Measurements from ENCODE around the gene GRIP1. TPM values are rescaled to one million over a fixed set of nuclear protein-coding genes. Genes with fewer than 3 reads are reported as not detected.

The GRIP1 gene
- total RNA-seq, 3 donors from 2014 or later (not counting 1 experiment from before 2014, with no cell fraction given), result 1.3 to 3.6 (median 1.7) TPM

DNA sequence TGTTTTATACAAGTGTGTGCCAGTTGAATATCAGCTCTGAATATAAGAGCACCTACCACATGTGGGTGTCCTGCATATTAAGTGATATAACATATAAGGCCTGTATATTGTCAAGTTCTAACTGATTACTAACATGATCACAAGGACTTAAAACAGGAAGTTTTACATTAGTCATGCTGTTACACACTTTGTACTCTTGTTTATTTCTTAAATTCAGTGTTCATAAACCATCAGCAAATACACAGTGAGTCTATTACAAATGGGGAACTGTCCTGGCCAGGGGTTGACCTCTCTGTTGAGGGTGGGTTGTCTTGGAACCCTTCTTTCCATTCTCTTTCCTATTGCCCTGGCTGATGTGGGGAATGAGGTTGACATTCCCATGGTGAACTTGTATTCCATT lies 357.4 kb downstream of the GRIP1 start:
- DNase-seq (no peak), ATAC-seq (peak in 1 of 3 donors; percentile 29)
- H3K27ac ChIP-seq (ENCODE audit: low read length), result no peak overlapping the region
- H3K4me1 Mint-ChIP-seq, result peaks cover 12 to 24% of the 10 kb centered on the region in 2 donors
- H3K4me3 Mint-ChIP-seq, result no peak overlapping the region
- no peaks in the 10 kb centered on the region for H3K9me3 ChIP-seq (ENCODE audit: control insufficient read depth, insufficient read depth, low read length)
- H3K27me3 ChIP-seq (ENCODE audit: control insufficient read depth, insufficient read depth, low read length), result no peaks in the 10 kb centered on the region
- H3K27ac Mint-ChIP-seq, result peak overlapping the region in 1 of 2 donors; percentile 9
- H3K9me3 Mint-ChIP-seq, result no peaks in the 10 kb centered on the region
- H3K4me1 ChIP-seq (ENCODE audit: control insufficient read depth, insufficient read depth, low read length), result no peaks in the 10 kb centered on the region
- intact Hi-C loops (cut with micrococcal nuclease), result no loop called here
- no peaks in the 10 kb centered on the region for H3K27me3 Mint-ChIP-seq (ENCODE audit: low read depth in 2 of 2)
- H3K36me3 ChIP-seq (ENCODE audit: control insufficient read depth, insufficient read depth, low read length), result peaks cover 60% of the 10 kb centered on the region
- H3K4me3 ChIP-seq (ENCODE audit: low read length), result no peak overlapping the region
- H3K36me3 Mint-ChIP-seq, result peaks cover 23% of the 10 kb centered on the region
- TF ChIP-seq, protein P1, sequence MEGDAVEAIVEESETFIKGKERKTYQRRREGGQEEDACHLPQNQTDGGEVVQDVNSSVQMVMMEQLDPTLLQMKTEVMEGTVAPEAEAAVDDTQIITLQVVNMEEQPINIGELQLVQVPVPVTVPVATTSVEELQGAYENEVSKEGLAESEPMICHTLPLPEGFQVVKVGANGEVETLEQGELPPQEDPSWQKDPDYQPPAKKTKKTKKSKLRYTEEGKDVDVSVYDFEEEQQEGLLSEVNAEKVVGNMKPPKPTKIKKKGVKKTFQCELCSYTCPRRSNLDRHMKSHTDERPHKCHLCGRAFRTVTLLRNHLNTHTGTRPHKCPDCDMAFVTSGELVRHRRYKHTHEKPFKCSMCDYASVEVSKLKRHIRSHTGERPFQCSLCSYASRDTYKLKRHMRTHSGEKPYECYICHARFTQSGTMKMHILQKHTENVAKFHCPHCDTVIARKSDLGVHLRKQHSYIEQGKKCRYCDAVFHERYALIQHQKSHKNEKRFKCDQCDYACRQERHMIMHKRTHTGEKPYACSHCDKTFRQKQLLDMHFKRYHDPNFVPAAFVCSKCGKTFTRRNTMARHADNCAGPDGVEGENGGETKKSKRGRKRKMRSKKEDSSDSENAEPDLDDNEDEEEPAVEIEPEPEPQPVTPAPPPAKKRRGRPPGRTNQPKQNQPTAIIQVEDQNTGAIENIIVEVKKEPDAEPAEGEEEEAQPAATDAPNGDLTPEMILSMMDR (IDR thresholded peaks at IDR 0.05), result no peak

DNA sequence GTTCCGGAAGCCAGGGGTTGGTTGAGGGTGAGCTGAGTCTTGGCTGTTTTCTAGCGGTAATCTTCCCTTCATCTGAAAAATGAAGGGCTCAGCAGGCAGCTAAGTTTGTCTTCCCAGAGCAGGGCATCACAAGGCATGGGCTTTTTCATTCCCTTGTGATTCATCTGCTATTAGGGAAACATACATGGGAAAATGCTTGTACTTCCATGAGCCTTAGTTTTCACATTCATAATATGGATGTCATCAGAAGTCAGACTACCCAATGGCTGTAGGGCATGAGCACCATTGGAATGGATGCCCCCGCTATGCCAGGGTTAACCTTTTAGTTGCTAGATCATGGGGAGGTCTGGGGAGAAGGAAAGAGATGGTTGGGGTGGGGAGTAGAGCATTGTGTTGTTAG lies 357.9 kb downstream of the GRIP1 start:
- Mint-ChIP-seq H3K27ac (peak overlapping the region in 1 of 2 donors; percentile 9), H3K4me1 (peaks cover 12 to 24% of the 10 kb centered on the region in 2 donors), H3K27me3 (ENCODE audit: low read depth in 2 of 2) (no peaks in the 10 kb centered on the region), H3K36me3 (peaks cover 22% of the 10 kb centered on the region), H3K4me3 (no peak overlapping the region), H3K9me3 (no peaks in the 10 kb centered on the region)
- DNase-seq (no peak), ATAC-seq (no peak)
- Histone ChIP-seq H3K9me3 (ENCODE audit: control insufficient read depth, insufficient read depth, low read length) (no peaks in the 10 kb centered on the region), H3K27me3 (ENCODE audit: control insufficient read depth, insufficient read depth, low read length) (no peaks in the 10 kb centered on the region), H3K4me3 (ENCODE audit: low read length) (no peak overlapping the region), H3K27ac (ENCODE audit: low read length) (no peak overlapping the region), H3K36me3 (ENCODE audit: control insufficient read depth, insufficient read depth, low read length) (peaks cover 63% of the 10 kb centered on the region), H3K4me1 (ENCODE audit: control insufficient read depth, insufficient read depth, low read length) (no peaks in the 10 kb centered on the region)
- TF ChIP-seq, protein P1 (IDR thresholded peaks at IDR 0.05), result no peak
- intact Hi-C loops (cut with micrococcal nuclease), result no loop called here
- 97% methylated on average over 3 of the region's 3 CpGs for WGBS (ENCODE audit: insufficient coverage)

DNA sequence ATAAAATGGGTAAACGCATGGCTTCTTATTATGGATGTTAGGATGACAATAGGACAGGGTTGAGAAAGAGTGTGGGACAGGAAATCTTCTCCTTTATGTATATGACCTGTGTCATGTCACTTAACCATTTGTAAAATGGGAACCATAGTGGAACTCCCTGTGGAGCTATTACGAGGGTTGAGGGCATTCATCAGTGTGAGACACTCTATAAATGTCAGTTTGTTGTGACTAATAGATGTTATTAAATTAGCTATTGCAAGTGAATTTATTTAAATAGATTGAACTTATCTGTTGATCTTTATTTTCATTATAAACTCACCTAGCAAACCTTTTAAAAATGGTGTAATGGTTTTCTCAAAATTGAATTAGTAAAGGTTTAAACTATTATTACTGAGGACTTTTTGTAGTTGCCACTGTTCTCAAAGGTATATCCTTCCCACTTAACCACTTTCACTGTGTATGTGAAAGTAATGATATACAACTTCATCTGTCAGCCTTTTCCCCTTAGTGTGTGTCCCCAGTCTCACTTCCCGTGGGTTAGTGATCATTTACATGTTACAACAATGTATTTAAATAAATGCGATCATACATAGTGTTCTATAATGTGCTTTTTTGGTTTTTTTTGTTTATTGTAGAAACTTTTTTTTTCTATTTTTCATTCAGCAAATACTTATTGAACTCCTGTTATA lies 359.5 kb downstream of the GRIP1 start:
- no peak overlapping the region for H3K27ac ChIP-seq (ENCODE audit: low read length)
- DNase-seq, result no peak
- no peak overlapping the region for H3K4me3 ChIP-seq (ENCODE audit: low read length)
- H3K4me1 ChIP-seq (ENCODE audit: control insufficient read depth, insufficient read depth, low read length), result no peaks in the 10 kb centered on the region
- H3K9me3 ChIP-seq (ENCODE audit: control insufficient read depth, insufficient read depth, low read length), result no peaks in the 10 kb centered on the region
- H3K36me3 ChIP-seq (ENCODE audit: control insufficient read depth, insufficient read depth, low read length), result peaks cover 61% of the 10 kb centered on the region
- Mint-ChIP-seq H3K27ac (peak overlapping the region in 1 of 2 donors; percentile 47), H3K9me3 (no peaks in the 10 kb centered on the region), H3K4me1 (peaks cover 12 to 24% of the 10 kb centered on the region in 2 donors), H3K4me3 (no peak overlapping the region), H3K36me3 (peaks cover 12% of the 10 kb centered on the region), H3K27me3 (ENCODE audit: low read depth in 2 of 2) (no peaks in the 10 kb centered on the region)
- TF ChIP-seq, protein P1 (IDR thresholded peaks at IDR 0.05), result no peak
- no peaks in the 10 kb centered on the region for H3K27me3 ChIP-seq (ENCODE audit: control insufficient read depth, insufficient read depth, low read length)
- WGBS (ENCODE audit: insufficient coverage), result 94% methylated on average over 2 of the region's 4 CpGs
- intact Hi-C loops (cut with micrococcal nuclease), result no loop called here
- no peak for ATAC-seq

DNA sequence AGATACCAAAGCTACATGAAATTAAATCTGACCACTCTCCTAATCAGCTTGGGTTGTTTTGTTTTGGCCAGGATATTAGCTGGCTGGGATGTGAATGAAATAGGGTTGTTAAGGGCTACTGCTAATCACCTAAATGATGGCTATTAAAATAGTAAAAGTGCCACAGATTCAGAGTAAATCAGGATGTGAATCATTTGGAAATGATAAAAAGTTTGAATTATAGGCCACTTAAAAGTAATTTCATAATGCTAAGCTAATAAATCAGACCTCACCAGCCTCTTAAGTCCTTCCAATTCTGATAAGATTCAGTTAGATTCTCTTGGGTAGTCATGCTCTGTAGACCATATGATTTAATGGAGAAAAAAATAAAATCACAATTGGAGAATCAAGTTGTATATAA lies 364.6 kb downstream of the GRIP1 start:
- Histone ChIP-seq H3K27me3 (ENCODE audit: control insufficient read depth, insufficient read depth, low read length) (no peaks in the 10 kb centered on the region), H3K9me3 (ENCODE audit: control insufficient read depth, insufficient read depth, low read length) (no peaks in the 10 kb centered on the region), H3K27ac (ENCODE audit: low read length) (no peak overlapping the region), H3K36me3 (ENCODE audit: control insufficient read depth, insufficient read depth, low read length) (peaks cover 55% of the 10 kb centered on the region), H3K4me1 (ENCODE audit: control insufficient read depth, insufficient read depth, low read length) (peaks cover 4% of the 10 kb centered on the region), H3K4me3 (ENCODE audit: low read length) (no peak overlapping the region)
- intact Hi-C loops (cut with micrococcal nuclease), result no loop called here
- TF ChIP-seq, protein P1 (IDR thresholded peaks at IDR 0.05), result no peak
- Mint-ChIP-seq H3K4me3 (peak overlapping the region; percentile 19), H3K27ac (peak overlapping the region in 1 of 2 donors; percentile 66), H3K9me3 (no peaks in the 10 kb centered on the region), H3K36me3 (peaks cover 13% of the 10 kb centered on the region), H3K4me1 (peaks cover 50 to 59% of the 10 kb centered on the region in 2 donors), H3K27me3 (ENCODE audit: low read depth in 2 of 2) (no peaks in the 10 kb centered on the region)
- ATAC-seq, result no peak
- no peak for DNase-seq

Data from natural killer cell (primary cell).